Measurements from ENCODE around the gene B4GALT6. TPM values are rescaled to one million over a fixed set of nuclear protein-coding genes. Genes with fewer than 3 reads are reported as not detected.

B4GALT6 gene
- total RNA-seq, 4 donors from 2014 or later = 5.0 to 20.7 (median 6.0) TPM

DNA sequence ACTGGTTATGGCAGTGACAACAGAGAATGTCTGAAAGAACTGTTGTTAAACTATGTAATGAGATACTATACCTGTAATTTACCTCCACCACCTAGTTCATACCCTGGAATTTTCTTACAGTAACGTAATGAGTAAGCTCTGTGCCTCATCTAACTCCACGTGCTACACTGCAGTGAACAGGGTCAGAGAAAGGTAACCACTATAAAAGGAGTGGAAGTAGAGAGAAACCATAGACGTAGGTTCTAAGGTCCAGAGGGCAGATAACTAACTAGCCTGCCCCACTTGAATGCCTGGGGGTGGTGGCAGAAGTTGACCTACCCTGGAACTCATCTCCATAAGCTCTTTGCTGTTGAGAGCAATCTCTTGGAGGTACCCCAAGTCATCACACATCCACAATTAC is 32.0 kb upstream of the B4GALT6 start:
- TF ChIP-seq, protein P1, sequence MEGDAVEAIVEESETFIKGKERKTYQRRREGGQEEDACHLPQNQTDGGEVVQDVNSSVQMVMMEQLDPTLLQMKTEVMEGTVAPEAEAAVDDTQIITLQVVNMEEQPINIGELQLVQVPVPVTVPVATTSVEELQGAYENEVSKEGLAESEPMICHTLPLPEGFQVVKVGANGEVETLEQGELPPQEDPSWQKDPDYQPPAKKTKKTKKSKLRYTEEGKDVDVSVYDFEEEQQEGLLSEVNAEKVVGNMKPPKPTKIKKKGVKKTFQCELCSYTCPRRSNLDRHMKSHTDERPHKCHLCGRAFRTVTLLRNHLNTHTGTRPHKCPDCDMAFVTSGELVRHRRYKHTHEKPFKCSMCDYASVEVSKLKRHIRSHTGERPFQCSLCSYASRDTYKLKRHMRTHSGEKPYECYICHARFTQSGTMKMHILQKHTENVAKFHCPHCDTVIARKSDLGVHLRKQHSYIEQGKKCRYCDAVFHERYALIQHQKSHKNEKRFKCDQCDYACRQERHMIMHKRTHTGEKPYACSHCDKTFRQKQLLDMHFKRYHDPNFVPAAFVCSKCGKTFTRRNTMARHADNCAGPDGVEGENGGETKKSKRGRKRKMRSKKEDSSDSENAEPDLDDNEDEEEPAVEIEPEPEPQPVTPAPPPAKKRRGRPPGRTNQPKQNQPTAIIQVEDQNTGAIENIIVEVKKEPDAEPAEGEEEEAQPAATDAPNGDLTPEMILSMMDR (IDR thresholded peaks at IDR 0.05) = no peak
- no peak for TF ChIP-seq POLR2A (IDR thresholded peaks at IDR 0.05)
- no peak for DNase-seq

DNA sequence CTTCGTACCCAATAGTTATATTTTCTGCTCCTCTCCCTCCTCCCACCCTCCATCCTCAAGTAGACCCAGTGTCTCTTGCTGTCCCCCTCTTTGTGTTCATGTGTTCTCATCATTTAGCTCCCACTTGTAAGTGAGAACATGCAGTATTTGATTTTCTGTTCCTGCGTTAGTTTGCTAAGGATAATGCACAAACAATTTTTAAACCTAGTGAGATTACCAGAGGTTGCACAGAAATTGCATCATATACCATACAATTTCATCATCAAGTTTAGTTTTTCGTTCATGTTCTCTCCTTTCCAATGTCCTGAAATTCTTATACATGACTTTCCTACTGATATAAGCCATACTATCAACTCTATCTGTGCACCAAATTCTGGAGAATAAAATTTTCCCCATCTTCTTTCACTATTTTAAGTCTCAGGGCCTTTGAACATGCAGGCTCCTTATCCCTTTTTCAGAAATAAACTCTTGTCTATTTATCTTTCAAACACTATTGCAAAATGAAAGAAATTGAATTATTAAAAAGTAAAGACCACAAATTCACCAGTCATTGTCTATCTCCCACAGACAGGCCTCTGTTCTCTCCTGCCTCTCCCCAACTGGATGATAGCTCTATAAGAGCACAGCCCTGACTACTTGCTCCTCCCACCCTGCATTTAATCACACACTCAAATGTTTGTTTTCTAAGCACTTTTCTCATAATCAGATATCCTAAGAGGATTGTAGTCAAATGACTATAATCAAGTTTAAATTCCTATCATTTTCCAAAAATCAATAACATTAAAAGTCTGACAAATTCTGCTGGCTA is 27.2 kb upstream of the B4GALT6 start:
- Histone ChIP-seq H3K4me1 (no peaks in the 10 kb centered on the region), H3K4me3 (no peak overlapping the region), H3K27me3 (no peaks in the 10 kb centered on the region), H3K9me3 (no peaks in the 10 kb centered on the region), H3K36me3 (no peaks in the 10 kb centered on the region), H3K27ac (no peak overlapping the region)
- TF ChIP-seq, protein P1 (IDR thresholded peaks at IDR 0.05) = no peak
- TF ChIP-seq POLR2A (IDR thresholded peaks at IDR 0.05) = no peak
- DNase-seq = no peak

More for the DNA sequence above, 32.0 kb upstream of the B4GALT6 start:
- no peaks in the 10 kb centered on the region for H3K27me3 ChIP-seq
- no peaks in the 10 kb centered on the region for H3K4me1 ChIP-seq
- H3K27ac ChIP-seq = no peak overlapping the region
- H3K9me3 ChIP-seq = no peaks in the 10 kb centered on the region
- no peak overlapping the region for H3K4me3 ChIP-seq
- H3K36me3 ChIP-seq = no peaks in the 10 kb centered on the region

DNA sequence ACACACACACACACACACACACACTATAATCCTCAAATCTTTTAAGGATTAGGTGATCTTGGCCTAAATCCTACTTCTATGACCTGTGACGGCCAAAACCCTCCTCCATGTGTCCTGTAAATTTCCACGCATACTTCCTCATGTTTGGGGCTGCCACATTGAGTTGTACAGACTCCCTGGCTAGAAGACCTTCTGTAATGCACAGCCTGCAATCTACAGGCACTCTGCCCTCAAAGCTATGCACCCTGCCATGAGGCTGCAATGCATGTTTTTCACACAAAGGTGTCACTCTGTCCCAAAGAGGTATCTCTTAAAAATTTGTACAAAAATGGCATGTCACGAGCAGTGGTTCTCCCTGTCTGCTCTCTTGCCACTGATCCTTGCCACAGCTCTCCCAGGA is 26.4 kb upstream of the B4GALT6 start:
- no peaks in the 10 kb centered on the region for H3K27me3 ChIP-seq
- H3K4me3 ChIP-seq = no peak overlapping the region
- TF ChIP-seq, protein P1 (IDR thresholded peaks at IDR 0.05) = no peak
- TF ChIP-seq POLR2A (IDR thresholded peaks at IDR 0.05) = no peak
- DNase-seq = no peak
- H3K9me3 ChIP-seq = no peaks in the 10 kb centered on the region
- no peaks in the 10 kb centered on the region for H3K36me3 ChIP-seq
- H3K4me1 ChIP-seq = no peaks in the 10 kb centered on the region
- no peak overlapping the region for H3K27ac ChIP-seq

DNA sequence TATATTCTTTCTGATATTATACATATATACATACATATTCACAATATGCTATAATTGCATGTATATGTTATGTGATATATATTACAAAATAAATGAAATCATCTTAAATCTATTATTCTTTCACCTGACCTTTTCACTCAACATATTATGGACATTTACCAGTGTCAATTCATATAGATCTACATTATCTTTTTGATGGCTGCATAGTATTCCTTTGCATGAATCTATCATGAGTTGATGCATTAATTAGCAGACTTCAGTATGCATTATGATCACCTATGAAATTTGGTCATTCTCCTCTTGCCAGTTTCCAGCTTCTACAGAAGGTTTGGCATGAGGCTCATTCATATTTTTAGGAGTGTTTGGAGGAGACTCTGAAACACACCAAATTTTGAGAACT is 23.4 kb upstream of the B4GALT6 start:
- Histone ChIP-seq H3K27ac (no peak overlapping the region), H3K4me3 (no peak overlapping the region), H3K4me1 (no peaks in the 10 kb centered on the region), H3K36me3 (no peaks in the 10 kb centered on the region), H3K27me3 (no peaks in the 10 kb centered on the region), H3K9me3 (no peaks in the 10 kb centered on the region)
- DNase-seq = no peak
- TF ChIP-seq, protein P1 (IDR thresholded peaks at IDR 0.05) = no peak
- TF ChIP-seq POLR2A (IDR thresholded peaks at IDR 0.05) = no peak

DNA sequence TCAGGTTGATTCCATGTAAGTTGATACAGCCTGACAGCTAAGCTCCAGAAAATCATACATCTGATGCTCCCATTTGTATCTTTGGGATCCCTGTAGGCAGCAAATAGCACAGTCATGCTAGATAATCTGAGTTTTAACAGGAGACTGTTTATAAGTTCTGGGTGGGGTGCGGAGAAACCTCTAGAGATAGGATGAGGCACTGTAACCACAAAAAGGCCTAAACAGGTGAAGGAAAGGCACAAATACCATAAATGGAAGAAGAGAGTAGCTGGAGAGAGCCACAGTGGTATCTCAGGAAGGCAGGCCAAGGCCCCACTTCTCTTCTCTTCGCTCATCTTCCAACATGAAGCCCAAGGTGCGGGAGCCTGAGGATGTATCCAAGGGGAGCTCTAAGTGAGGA is 18.1 kb upstream of the B4GALT6 start:
- Histone ChIP-seq H3K9me3 (no peaks in the 10 kb centered on the region), H3K27me3 (no peaks in the 10 kb centered on the region), H3K4me3 (no peak overlapping the region), H3K27ac (no peak overlapping the region), H3K4me1 (no peaks in the 10 kb centered on the region), H3K36me3 (no peaks in the 10 kb centered on the region)
- TF ChIP-seq, protein P1 (IDR thresholded peaks at IDR 0.05) = no peak
- TF ChIP-seq POLR2A (IDR thresholded peaks at IDR 0.05) = no peak
- DNase-seq = no peak
